Myometrial cell (primary cell): Measurements from ENCODE around the gene SMCO1. TPM values are rescaled to one million over a fixed set of nuclear protein-coding genes. Genes with fewer than 3 reads are reported as not detected.

Experiments
- total RNA-seq: library from RNA; depleted of rRNA; stranded (reverse); fragments of >200 nt; gene quantifications from 2 replicates; pipeline ENCODE4 v1.2.3, GENCODE V29; 2015

Gene SMCO1, protein sequence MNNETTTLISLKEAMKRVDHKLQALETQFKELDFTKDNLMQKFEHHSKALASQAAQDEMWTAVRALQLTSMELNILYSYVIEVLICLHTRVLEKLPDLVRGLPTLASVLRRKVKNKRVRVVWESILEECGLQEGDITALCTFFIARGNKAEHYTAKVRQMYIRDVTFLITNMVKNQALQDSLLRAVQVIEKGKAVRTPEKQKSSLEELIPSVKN
- not detected in 2 replicates for total RNA-seq

DNA sequence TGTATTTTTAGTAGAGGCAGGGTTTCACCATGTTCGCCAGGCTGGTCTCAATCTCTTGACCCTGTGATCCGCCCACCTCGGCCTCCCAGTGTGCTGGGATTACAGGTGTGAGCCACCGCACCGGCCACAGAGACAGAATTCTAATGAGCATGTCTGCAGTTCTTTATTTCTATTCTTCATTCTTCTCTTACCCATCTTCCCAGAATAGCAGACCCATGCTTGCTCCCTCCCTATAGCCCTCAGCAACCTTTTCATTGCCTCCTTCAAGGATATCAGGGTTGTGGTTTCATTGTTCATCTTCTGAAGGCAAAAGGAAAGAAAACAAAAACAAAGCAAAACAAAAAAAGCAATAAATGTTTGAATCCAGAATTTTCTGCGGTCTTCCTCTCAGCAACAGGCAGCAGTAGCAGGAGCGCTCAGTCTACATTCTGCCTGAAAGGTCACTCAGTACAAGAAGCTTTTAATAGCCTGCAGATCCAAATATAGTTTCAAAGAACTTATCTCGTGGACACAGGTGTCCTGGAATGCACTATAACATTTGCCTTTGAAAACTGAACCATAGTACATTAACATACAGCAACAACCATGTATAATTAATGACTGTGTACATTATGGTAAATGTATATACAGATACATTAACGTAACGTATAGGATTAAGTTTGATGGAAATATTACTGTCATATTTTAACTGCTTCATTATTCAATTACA, at the start of gene SMCO1:
Gene SMCO1 (minus strand): TSS at position 434 of the 709 bp plus-strand sequence. CDS start 137 bp downstream, at position 297.

DNA sequence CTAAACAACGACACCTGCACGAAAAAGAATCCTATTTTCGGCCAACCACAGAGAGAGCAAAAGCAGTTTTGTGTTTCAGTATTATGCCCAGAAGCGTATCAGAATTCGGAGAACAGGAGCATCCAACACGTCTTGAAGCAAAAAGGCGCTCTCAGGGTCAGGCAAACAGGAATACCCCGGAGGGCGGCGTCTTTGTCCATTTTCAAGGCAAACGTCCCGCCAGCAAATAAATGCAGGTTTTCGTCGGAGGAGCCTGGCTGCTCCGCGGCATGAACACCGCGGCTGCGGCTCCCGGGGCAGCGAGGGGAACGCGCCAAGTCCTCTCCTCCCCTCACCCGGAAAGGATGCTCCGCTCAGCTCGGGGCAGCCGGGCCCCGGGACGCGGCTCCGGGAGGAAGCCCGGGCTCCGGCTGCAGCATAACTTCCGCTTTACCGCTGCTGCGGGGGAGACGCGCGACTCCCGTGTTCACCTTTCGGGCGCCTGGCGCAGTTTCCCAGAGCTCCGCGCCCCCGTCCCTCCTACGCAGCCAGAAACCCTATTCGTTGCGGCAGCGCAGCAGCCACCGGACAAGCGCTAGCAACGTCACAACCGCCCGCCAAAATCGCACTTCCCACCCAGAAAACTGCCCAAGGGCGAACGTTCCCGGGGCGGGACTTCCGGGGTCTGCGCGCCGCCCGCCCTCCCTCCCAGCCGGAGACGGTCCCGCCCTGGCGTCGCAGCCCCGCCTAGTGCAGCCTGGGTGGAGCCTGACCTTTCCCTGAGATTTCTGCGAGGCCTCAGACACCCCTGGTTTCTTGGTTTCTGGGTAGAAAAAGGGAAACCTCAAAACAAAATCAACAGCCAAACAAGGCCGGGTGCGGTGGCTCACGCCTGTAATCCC, 11.7 kb downstream of the SMCO1 start, which contains the start of gene RNF168:
Gene RNF168 (minus strand): TSS at position 573 of the 881 bp plus-strand sequence. CDS start 595 bp downstream, outside the sequence.

Other genes starting within 250 kb of the SMCO1 start
- 84.5 and 114 TPM in 2 replicates for gene PCYT1A, start 227.6 kb downstream of the SMCO1 start, total RNA-seq
- gene DYNLT2B, start 197.1 kb downstream of the SMCO1 start, total RNA-seq = 12.6 and 30.8 TPM in 2 replicates
- 1.7 and 4.1 TPM in 2 replicates for gene TM4SF19, start 177.0 kb downstream of the SMCO1 start, total RNA-seq
- 5.8 and 9.6 TPM in 2 replicates for gene UBXN7, start 82.9 kb downstream of the SMCO1 start, total RNA-seq
- 9.8 and 13.3 TPM in 2 replicates for gene RNF168, start 11.6 kb downstream of the SMCO1 start, total RNA-seq
- gene WDR53, start 53.2 kb upstream of the SMCO1 start, total RNA-seq = 3.2 and 8.3 TPM in 2 replicates
- gene FBXO45, start 53.3 kb upstream of the SMCO1 start, total RNA-seq = 6.4 and 8.4 TPM in 2 replicates
- gene NRROS, start 124.3 kb upstream of the SMCO1 start, total RNA-seq = under 0.01 TPM in 1 of 2 replicates, not detected in the other
- gene CEP19, start 196.9 kb upstream of the SMCO1 start, total RNA-seq = 2.5 and 3.5 TPM in 2 replicates
- 30.5 and 31.1 TPM in 2 replicates for gene PIGX, start 197.0 kb upstream of the SMCO1 start, total RNA-seq
- gene PAK2, start 224.5 kb upstream of the SMCO1 start, total RNA-seq = 27.1 and 43.8 TPM in 2 replicates